Measurements from ENCODE around the gene NDUFA11. TPM values are rescaled to one million over a fixed set of nuclear protein-coding genes. Genes with fewer than 3 reads are reported as not detected.

Gene NDUFA11
- total and polyA plus RNA-seq, 8 donors = 58.0 to 209 (median 90.2) TPM

DNA sequence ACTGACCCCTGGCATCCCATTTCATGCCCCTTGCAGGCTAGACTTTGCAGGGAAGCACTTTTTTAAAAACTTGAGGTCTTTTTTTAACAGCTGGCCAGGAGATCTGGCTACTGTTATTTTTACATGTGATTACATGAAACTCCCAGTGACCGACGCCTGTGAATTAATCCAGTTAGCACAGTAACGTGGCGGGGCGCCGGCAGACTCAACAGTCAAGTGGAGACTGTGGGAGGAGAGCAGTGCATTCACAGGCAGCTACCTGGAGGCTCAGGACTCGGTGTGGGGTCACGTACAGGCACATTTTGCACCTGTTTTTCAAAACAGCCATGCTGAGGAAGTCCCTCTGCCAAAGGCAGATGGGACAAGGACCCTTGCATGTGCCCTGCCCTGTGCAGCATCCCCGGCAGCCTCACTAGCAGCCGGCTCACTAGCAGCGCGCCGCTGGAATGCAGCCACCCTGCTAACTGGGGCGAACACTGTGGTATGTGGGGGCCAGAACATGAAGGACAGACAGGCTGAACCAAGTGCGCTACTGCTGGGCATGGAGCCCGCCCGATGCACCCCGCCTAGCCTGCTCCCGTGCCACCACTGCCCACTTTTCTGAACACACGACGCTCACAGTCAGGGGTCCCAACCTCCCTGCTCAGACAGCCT, 29.1 kb upstream of the NDUFA11 start:
- intact Hi-C loops (cut with DNase I) = no loop called here
- Histone ChIP-seq H3K27me3 (no peaks in the 10 kb centered on the region), H3K36me3 (peaks cover 3 to 43% (median 16%) of the 10 kb centered on the region in 3 donors), H3K4me3 (no peak overlapping the region), H3K27ac (no peak overlapping the region), H3K9me3 (no peaks in the 10 kb centered on the region), H3K4me1 (peaks cover 0 to 7% (median 6%) of the 10 kb centered on the region in 3 donors)
- ATAC-seq = no peak
- FAIRE-seq = no peak
- WGBS, 2 donors = 93 to 96% methylated on average over 21 of the region's 21 CpGs
- TF ChIP-seq, protein P1, sequence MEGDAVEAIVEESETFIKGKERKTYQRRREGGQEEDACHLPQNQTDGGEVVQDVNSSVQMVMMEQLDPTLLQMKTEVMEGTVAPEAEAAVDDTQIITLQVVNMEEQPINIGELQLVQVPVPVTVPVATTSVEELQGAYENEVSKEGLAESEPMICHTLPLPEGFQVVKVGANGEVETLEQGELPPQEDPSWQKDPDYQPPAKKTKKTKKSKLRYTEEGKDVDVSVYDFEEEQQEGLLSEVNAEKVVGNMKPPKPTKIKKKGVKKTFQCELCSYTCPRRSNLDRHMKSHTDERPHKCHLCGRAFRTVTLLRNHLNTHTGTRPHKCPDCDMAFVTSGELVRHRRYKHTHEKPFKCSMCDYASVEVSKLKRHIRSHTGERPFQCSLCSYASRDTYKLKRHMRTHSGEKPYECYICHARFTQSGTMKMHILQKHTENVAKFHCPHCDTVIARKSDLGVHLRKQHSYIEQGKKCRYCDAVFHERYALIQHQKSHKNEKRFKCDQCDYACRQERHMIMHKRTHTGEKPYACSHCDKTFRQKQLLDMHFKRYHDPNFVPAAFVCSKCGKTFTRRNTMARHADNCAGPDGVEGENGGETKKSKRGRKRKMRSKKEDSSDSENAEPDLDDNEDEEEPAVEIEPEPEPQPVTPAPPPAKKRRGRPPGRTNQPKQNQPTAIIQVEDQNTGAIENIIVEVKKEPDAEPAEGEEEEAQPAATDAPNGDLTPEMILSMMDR (IDR thresholded peaks at IDR 0.05) = no peak
- peak in 1 of 6 donors; percentile 43 for DNase-seq

DNA sequence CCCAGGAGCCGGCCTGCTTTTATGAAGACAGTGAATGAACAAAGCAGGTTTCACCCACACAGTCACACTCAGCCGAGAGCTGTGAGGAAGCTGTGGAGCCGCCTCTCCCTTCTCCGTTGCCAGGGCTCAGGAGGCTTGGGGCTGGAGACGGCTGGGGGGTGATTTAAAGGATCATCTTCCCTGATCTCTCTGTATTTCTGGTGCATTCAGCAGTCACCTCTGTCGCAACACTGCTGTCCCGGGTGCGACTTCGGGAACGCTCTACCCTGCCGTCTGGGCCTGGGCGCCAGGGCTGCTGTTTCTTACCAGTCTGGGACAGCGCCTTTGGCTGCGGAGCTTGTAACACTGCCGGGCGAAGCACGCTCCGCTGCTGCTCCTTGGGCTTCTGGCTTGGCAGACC, 28.6 kb upstream of the NDUFA11 start:
- WGBS, 2 donors = 96 to 98% methylated on average over 18 of the region's 18 CpGs

GRCh38 chr19:5931251-5931650, 27.7 kb upstream of the NDUFA11 start:
- no peak for ATAC-seq
- no peak overlapping the region for H3K4me3 ChIP-seq
- H3K27me3 ChIP-seq = no peaks in the 10 kb centered on the region
- no peak for FAIRE-seq
- no peaks in the 10 kb centered on the region for H3K9me3 ChIP-seq
- peaks cover 0 to 3% (median 2%) of the 10 kb centered on the region in 3 donors for H3K4me1 ChIP-seq
- 90% methylated on average over 11 of the region's 11 CpGs for WGBS, 2 donors
- intact Hi-C loops (cut with DNase I) = no loop called here
- H3K36me3 ChIP-seq = peaks cover 3 to 57% (median 22%) of the 10 kb centered on the region in 3 donors
- peak in 1 of 6 donors; percentile 54 for DNase-seq
- TF ChIP-seq, protein P1 (IDR thresholded peaks at IDR 0.05) = no peak
- H3K27ac ChIP-seq = no peak overlapping the region

More for the DNA sequence above, 28.6 kb upstream of the NDUFA11 start:
- H3K27me3 ChIP-seq = no peaks in the 10 kb centered on the region
- FAIRE-seq = no peak
- H3K4me3 ChIP-seq = no peak overlapping the region
- peaks cover 3 to 48% (median 16%) of the 10 kb centered on the region in 3 donors for H3K36me3 ChIP-seq
- no peak for ATAC-seq
- intact Hi-C loops (cut with DNase I) = no loop called here
- TF ChIP-seq, protein P1 (IDR thresholded peaks at IDR 0.05) = no peak
- peaks cover 0 to 7% (median 6%) of the 10 kb centered on the region in 3 donors for H3K4me1 ChIP-seq
- no peak overlapping the region for H3K27ac ChIP-seq
- H3K9me3 ChIP-seq = no peaks in the 10 kb centered on the region
- DNase-seq = peak in 1 of 6 donors; percentile 65

- FAIRE-seq = no peak
- Histone ChIP-seq H3K36me3 (peaks cover 3 to 72% (median 22%) of the 10 kb centered on the region in 3 donors), H3K27me3 (no peaks in the 10 kb centered on the region), H3K27ac (no peak overlapping the region), H3K4me1 (no peaks in the 10 kb centered on the region), H3K9me3 (no peaks in the 10 kb centered on the region), H3K4me3 (no peak overlapping the region)
- intact Hi-C loops (cut with DNase I) = no loop called here
- DNase-seq = peak in 1 of 6 donors; percentile 38
- WGBS, 2 donors = 92 to 93% methylated on average over 14 of the region's 14 CpGs
- ATAC-seq = no peak
- TF ChIP-seq, protein P1 (IDR thresholded peaks at IDR 0.05) = no peak
These were observed 26.0 kb upstream of the NDUFA11 start for GRCh38 chr19:5929625-5930024.

GRCh38 chr19:5929179-5929578, 25.6 kb upstream of the NDUFA11 start:
- H3K27me3 ChIP-seq = no peaks in the 10 kb centered on the region
- 85 to 91% methylated on average over 13 of the region's 13 CpGs for WGBS, 2 donors
- DNase-seq (peak in 1 of 6 donors; percentile 36), FAIRE-seq (no peak), ATAC-seq (no peak)
- H3K4me1 ChIP-seq = no peaks in the 10 kb centered on the region
- peaks cover 3 to 76% (median 22%) of the 10 kb centered on the region in 3 donors for H3K36me3 ChIP-seq
- no peak overlapping the region for H3K4me3 ChIP-seq
- intact Hi-C loops (cut with DNase I) = no loop called here
- TF ChIP-seq, protein P1 (IDR thresholded peaks at IDR 0.05) = no peak
- H3K27ac ChIP-seq = no peak overlapping the region
- no peaks in the 10 kb centered on the region for H3K9me3 ChIP-seq
